ENCODE results near the gene MALT1. TPM values are rescaled to one million over a fixed set of nuclear protein-coding genes. Genes with fewer than 3 reads are reported as not detected.

Gene MALT1
- total and polyA plus RNA-seq, 2 experiments from 2014 or later = 14.9 to 35.9 TPM

- H3K4me1 ChIP-seq (ENCODE audit: insufficient read depth) = no peaks in the 10 kb centered on the region
- no peaks in the 10 kb centered on the region for H3K27me3 ChIP-seq
- no peak for DNase-seq (ENCODE audit: low spot score)
- H3K4me2 ChIP-seq = no peak overlapping the region
- H2AFZ ChIP-seq = no peak overlapping the region
- H4K20me1 ChIP-seq (ENCODE audit: insufficient read depth, poor library complexity, severe bottlenecking) = peaks cover 6% of the 10 kb centered on the region
- H3K36me3 ChIP-seq (replicated peaks; ENCODE audit: insufficient read depth, low read depth) = no peaks in the 10 kb centered on the region
- no peaks in the 10 kb centered on the region for H3K9me2 ChIP-seq (replicated peaks; ENCODE audit: insufficient read depth)
- H3K27ac ChIP-seq = no peak overlapping the region
- peaks cover 72% of the 10 kb centered on the region for H3K79me2 ChIP-seq
- H3K4me3 ChIP-seq = no peak overlapping the region
- WGBS (ENCODE audit: low lambda C conversion rate, missing lambda C conversion rate) = 81% methylated on average over 5 of the region's 5 CpGs
- no peaks in the 10 kb centered on the region for H3K9me3 ChIP-seq (ENCODE audit: low read depth)
- TF ChIP-seq EZH2 (IDR thresholded peaks at IDR 0.05; ENCODE audit: borderline replicate concordance) (no peak), EZH2phosphoT487 (IDR thresholded peaks at IDR 0.05; ENCODE audit: low read depth, severe bottlenecking, unreplicated experiment) (no peak), CTCF (IDR thresholded peaks at IDR 0.05; ENCODE audit: poor library complexity) (no peak)
Observed at GRCh38 chr18:58674159-58674558, 2.9 kb downstream of the MALT1 start.

DNA sequence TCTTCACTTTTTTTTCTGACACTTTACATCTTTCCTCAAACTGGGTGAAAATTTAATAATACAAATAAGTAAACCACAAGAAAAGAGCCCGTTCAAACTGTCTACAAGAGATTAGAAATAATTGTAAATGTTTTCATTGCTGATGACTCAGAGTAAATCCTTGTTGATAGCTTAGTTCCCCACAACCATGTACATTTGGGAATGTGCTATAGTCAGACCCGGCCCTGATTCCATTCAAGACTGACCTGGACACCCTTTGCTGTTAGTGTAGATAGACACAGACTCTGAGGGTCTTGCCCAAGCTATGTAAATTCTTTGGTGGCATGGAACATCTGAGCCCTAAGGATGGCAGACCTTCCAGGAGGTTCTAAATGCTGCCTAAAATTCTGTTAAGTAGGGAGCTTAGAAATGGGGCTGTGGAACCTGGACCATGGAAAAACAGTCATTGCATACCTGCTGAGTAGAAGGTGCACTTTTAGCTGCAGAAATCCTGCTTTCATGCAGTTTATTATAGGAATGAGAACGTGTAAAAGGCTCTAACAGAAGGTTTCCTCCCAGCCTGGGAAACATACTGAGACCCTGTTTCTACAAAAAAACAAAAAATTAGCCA lies 3.7 kb downstream of the MALT1 start:
- Histone ChIP-seq H3K27ac (no peak overlapping the region), H3K79me2 (peaks cover 80% of the 10 kb centered on the region), H3K4me3 (no peak overlapping the region), H3K27me3 (no peaks in the 10 kb centered on the region), H4K20me1 (ENCODE audit: insufficient read depth, poor library complexity, severe bottlenecking) (peaks cover 7% of the 10 kb centered on the region), H3K9me2 (replicated peaks; ENCODE audit: insufficient read depth) (no peaks in the 10 kb centered on the region), H3K36me3 (replicated peaks; ENCODE audit: insufficient read depth, low read depth) (no peaks in the 10 kb centered on the region), H3K9me3 (ENCODE audit: low read depth) (no peaks in the 10 kb centered on the region), H2AFZ (no peak overlapping the region), H3K4me2 (no peak overlapping the region), H3K4me1 (ENCODE audit: insufficient read depth) (no peaks in the 10 kb centered on the region)
- TF ChIP-seq EZH2phosphoT487 (IDR thresholded peaks at IDR 0.05; ENCODE audit: low read depth, severe bottlenecking, unreplicated experiment) (no peak), CTCF (IDR thresholded peaks at IDR 0.05; ENCODE audit: poor library complexity) (no peak), EZH2 (IDR thresholded peaks at IDR 0.05; ENCODE audit: borderline replicate concordance) (no peak)
- DNase-seq (ENCODE audit: low spot score) = no peak
- WGBS (ENCODE audit: low lambda C conversion rate, missing lambda C conversion rate) = 56% methylated on average over 3 of the region's 3 CpGs

- Histone ChIP-seq H4K20me1 (ENCODE audit: insufficient read depth, poor library complexity, severe bottlenecking) (peaks cover 7% of the 10 kb centered on the region), H3K36me3 (replicated peaks; ENCODE audit: insufficient read depth, low read depth) (no peaks in the 10 kb centered on the region), H3K9me2 (replicated peaks; ENCODE audit: insufficient read depth) (no peaks in the 10 kb centered on the region), H3K27ac (no peak overlapping the region), H3K27me3 (no peaks in the 10 kb centered on the region), H3K4me1 (ENCODE audit: insufficient read depth) (no peaks in the 10 kb centered on the region), H3K4me2 (no peak overlapping the region), H2AFZ (no peak overlapping the region), H3K79me2 (peaks cover 86% of the 10 kb centered on the region), H3K4me3 (no peak overlapping the region), H3K9me3 (ENCODE audit: low read depth) (no peaks in the 10 kb centered on the region)
- no peak for DNase-seq (ENCODE audit: low spot score)
- TF ChIP-seq EZH2 (IDR thresholded peaks at IDR 0.05; ENCODE audit: borderline replicate concordance) = no peak
- no peak for TF ChIP-seq EZH2phosphoT487 (IDR thresholded peaks at IDR 0.05; ENCODE audit: low read depth, severe bottlenecking, unreplicated experiment)
- TF ChIP-seq CTCF (IDR thresholded peaks at IDR 0.05; ENCODE audit: poor library complexity) = no peak
- WGBS (ENCODE audit: low lambda C conversion rate, missing lambda C conversion rate) = 100% methylated on average over 1 of the region's 1 CpG
Observed at GRCh38 chr18:58676270-58676669, 5.0 kb downstream of the MALT1 start.

Measured in hepatocyte (in vitro differentiated cells).